ENCODE data around the gene CFAP69. TPM values are rescaled to one million over a fixed set of nuclear protein-coding genes. Genes with fewer than 3 reads are reported as not detected.

CFAP69 gene
- total and polyA plus RNA-seq, 2 experiments from 2014 or later: 4.9 to 7.9 TPM

DNA sequence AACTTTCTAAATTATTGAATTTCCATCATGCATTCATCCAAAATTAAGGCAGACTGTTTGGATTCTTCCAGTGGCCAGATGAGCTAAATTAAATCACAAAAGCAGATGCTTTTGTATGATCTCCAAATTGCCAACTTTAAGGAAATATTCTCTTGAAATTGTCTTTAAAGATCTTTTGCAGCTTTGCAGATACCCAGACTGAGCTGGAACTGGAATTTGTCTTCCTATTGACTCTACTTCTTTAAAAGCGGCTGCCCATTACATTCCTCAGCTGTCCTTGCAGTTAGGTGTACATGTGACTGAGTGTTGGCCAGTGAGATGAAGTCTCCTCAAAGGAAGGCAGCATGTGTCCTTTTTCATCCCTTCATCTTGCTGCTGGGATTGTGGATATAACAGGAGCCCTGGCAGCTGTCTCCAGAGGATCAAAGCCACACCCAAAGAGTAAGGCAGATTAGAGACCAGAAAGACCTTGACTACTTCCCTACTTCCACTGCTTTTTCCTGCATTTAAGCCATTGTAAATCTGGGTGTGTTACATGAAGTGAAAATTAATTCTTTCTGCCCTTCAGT lies 8.2 kb upstream of the CFAP69 start (continued):
- TF ChIP-seq, protein P1, sequence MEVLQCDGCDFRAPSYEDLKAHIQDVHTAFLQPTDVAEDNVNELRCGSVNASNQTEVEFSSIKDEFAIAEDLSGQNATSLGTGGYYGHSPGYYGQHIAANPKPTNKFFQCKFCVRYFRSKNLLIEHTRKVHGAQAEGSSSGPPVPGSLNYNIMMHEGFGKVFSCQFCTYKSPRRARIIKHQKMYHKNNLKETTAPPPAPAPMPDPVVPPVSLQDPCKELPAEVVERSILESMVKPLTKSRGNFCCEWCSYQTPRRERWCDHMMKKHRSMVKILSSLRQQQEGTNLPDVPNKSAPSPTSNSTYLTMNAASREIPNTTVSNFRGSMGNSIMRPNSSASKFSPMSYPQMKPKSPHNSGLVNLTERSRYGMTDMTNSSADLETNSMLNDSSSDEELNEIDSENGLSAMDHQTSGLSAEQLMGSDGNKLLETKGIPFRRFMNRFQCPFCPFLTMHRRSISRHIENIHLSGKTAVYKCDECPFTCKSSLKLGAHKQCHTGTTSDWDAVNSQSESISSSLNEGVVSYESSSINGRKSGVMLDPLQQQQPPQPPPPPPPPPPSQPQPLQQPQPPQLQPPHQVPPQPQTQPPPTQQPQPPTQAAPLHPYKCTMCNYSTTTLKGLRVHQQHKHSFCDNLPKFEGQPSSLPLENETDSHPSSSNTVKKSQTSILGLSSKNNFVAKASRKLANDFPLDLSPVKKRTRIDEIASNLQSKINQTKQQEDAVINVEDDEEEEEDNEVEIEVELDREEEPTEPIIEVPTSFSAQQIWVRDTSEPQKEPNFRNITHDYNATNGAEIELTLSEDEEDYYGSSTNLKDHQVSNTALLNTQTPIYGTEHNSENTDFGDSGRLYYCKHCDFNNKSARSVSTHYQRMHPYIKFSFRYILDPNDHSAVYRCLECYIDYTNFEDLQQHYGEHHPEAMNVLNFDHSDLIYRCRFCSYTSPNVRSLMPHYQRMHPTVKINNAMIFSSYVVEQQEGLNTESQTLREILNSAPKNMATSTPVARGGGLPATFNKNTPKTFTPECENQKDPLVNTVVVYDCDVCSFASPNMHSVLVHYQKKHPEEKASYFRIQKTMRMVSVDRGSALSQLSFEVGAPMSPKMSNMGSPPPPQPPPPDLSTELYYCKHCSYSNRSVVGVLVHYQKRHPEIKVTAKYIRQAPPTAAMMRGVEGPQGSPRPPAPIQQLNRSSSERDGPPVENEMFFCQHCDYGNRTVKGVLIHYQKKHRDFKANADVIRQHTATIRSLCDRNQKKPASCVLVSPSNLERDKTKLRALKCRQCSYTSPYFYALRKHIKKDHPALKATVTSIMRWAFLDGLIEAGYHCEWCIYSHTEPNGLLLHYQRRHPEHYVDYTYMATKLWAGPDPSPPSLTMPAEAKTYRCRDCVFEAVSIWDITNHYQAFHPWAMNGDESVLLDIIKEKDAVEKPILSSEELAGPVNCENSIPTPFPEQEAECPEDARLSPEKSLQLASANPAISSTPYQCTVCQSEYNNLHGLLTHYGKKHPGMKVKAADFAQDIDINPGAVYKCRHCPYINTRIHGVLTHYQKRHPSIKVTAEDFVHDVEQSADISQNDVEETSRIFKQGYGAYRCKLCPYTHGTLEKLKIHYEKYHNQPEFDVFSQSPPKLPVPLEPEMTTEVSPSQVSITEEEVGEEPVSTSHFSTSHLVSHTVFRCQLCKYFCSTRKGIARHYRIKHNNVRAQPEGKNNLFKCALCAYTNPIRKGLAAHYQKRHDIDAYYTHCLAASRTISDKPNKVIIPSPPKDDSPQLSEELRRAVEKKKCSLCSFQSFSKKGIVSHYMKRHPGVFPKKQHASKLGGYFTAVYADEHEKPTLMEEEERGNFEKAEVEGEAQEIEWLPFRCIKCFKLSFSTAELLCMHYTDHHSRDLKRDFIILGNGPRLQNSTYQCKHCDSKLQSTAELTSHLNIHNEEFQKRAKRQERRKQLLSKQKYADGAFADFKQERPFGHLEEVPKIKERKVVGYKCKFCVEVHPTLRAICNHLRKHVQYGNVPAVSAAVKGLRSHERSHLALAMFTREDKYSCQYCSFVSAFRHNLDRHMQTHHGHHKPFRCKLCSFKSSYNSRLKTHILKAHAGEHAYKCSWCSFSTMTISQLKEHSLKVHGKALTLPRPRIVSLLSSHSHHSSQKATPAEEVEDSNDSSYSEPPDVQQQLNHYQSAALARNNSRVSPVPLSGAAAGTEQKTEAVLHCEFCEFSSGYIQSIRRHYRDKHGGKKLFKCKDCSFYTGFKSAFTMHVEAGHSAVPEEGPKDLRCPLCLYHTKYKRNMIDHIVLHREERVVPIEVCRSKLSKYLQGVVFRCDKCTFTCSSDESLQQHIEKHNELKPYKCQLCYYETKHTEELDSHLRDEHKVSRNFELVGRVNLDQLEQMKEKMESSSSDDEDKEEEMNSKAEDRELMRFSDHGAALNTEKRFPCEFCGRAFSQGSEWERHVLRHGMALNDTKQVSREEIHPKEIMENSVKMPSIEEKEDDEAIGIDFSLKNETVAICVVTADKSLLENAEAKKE (CRISPR knock-in tag; IDR thresholded peaks at IDR 0.05): no peak
- no peak for TF ChIP-seq ZNF114 (CRISPR knock-in tag; IDR thresholded peaks at IDR 0.05)
- no peak for TF ChIP-seq CREB1 (CRISPR knock-in tag; IDR thresholded peaks at IDR 0.05; ENCODE audit: low read depth)
- no peak for TF ChIP-seq EZH2 (IDR thresholded peaks at IDR 0.05; ENCODE audit: low read depth, unreplicated experiment)
- TF ChIP-seq JUNB (IDR thresholded peaks at IDR 0.05; ENCODE audit: unreplicated experiment): no peak
- no peak for TF ChIP-seq NANOG (IDR thresholded peaks at IDR 0.05; ENCODE audit: borderline replicate concordance)
- TF ChIP-seq, protein P2, sequence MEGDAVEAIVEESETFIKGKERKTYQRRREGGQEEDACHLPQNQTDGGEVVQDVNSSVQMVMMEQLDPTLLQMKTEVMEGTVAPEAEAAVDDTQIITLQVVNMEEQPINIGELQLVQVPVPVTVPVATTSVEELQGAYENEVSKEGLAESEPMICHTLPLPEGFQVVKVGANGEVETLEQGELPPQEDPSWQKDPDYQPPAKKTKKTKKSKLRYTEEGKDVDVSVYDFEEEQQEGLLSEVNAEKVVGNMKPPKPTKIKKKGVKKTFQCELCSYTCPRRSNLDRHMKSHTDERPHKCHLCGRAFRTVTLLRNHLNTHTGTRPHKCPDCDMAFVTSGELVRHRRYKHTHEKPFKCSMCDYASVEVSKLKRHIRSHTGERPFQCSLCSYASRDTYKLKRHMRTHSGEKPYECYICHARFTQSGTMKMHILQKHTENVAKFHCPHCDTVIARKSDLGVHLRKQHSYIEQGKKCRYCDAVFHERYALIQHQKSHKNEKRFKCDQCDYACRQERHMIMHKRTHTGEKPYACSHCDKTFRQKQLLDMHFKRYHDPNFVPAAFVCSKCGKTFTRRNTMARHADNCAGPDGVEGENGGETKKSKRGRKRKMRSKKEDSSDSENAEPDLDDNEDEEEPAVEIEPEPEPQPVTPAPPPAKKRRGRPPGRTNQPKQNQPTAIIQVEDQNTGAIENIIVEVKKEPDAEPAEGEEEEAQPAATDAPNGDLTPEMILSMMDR (conservative IDR thresholded peaks at IDR 0.05; ENCODE audit: low read depth in 2 of 2): no peak
- no peak for TF ChIP-seq EZH2phosphoT487 (IDR thresholded peaks at IDR 0.05; ENCODE audit: unreplicated experiment)
- no peak for TF ChIP-seq POLR2AphosphoS5 (IDR thresholded peaks at IDR 0.05; ENCODE audit: low read depth)
- TF ChIP-seq, protein P3, sequence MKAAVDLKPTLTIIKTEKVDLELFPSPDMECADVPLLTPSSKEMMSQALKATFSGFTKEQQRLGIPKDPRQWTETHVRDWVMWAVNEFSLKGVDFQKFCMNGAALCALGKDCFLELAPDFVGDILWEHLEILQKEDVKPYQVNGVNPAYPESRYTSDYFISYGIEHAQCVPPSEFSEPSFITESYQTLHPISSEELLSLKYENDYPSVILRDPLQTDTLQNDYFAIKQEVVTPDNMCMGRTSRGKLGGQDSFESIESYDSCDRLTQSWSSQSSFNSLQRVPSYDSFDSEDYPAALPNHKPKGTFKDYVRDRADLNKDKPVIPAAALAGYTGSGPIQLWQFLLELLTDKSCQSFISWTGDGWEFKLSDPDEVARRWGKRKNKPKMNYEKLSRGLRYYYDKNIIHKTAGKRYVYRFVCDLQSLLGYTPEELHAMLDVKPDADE (IDR thresholded peaks at IDR 0.05): no peak
- TF ChIP-seq STAT1 (IDR thresholded peaks at IDR 0.05; ENCODE audit: unreplicated experiment): no peak

All from GM23338 (cell line).